ENCODE results near the gene FOS.

FOS gene

DNA sequence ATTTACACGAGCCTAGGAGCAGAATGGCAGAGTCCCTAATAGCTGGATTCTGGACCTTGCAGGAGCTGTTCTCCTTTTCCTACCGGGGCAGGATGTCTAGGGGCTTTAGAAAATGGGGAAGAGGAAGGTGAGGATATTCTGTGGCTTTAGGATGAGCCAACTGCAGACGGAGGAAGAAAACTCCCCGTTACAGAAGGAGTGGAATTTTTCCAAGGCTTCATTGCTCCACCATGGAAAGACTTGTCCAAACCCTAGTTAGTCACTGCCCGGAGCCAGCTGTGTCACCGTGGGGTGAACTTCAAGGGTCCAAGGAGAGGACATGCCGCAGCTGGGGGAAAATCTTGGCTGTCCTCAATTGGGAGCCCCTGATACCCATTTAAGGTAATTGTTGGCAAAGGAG is 41.6 kb downstream of the FOS start:
- TF ChIP-seq BACH2 (CRISPR knock-in tag; IDR thresholded peaks at IDR 0.05; ENCODE audit: borderline replicate concordance) (no peak), ZFP3 (CRISPR knock-in tag; IDR thresholded peaks at IDR 0.05) (no peak), CSDC2 (CRISPR knock-in tag; IDR thresholded peaks at IDR 0.05) (no peak), ZNF70 (CRISPR knock-in tag; IDR thresholded peaks at IDR 0.05) (no peak), TCF4 (CRISPR knock-in tag; IDR thresholded peaks at IDR 0.05; ENCODE audit: borderline replicate concordance) (no peak), POU6F1 (CRISPR knock-in tag; IDR thresholded peaks at IDR 0.05; ENCODE audit: borderline replicate concordance, low read depth) (no peak), ZNF8 (CRISPR knock-in tag; IDR thresholded peaks at IDR 0.05) (no peak)
- TF ChIP-seq, protein P1, sequence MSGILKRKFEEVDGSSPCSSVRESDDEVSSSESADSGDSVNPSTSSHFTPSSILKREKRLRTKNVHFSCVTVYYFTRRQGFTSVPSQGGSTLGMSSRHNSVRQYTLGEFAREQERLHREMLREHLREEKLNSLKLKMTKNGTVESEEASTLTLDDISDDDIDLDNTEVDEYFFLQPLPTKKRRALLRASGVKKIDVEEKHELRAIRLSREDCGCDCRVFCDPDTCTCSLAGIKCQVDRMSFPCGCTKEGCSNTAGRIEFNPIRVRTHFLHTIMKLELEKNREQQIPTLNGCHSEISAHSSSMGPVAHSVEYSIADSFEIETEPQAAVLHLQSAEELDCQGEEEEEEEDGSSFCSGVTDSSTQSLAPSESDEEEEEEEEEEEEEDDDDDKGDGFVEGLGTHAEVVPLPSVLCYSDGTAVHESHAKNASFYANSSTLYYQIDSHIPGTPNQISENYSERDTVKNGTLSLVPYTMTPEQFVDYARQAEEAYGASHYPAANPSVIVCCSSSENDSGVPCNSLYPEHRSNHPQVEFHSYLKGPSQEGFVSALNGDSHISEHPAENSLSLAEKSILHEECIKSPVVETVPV (CRISPR knock-in tag; IDR thresholded peaks at IDR 0.05): no peak
- no peak for ATAC-seq

- no peak for ATAC-seq
- TF ChIP-seq PATZ1 (CRISPR knock-in tag; IDR thresholded peaks at IDR 0.05; ENCODE audit: borderline replicate concordance): no peak
- no peak for TF ChIP-seq OSR1 (CRISPR knock-in tag; IDR thresholded peaks at IDR 0.05)
- no peak for TF ChIP-seq SNAI2 (CRISPR knock-in tag; IDR thresholded peaks at IDR 0.05)
- TF ChIP-seq TOX (CRISPR knock-in tag; IDR thresholded peaks at IDR 0.05; ENCODE audit: borderline replicate concordance): no peak
- TF ChIP-seq ZNF565 (CRISPR knock-in tag; conservative IDR thresholded peaks at IDR 0.05; ENCODE audit: low read depth): no peak
- no peak for TF ChIP-seq ZFP3 (CRISPR knock-in tag; IDR thresholded peaks at IDR 0.05)
- TF ChIP-seq, protein P2, sequence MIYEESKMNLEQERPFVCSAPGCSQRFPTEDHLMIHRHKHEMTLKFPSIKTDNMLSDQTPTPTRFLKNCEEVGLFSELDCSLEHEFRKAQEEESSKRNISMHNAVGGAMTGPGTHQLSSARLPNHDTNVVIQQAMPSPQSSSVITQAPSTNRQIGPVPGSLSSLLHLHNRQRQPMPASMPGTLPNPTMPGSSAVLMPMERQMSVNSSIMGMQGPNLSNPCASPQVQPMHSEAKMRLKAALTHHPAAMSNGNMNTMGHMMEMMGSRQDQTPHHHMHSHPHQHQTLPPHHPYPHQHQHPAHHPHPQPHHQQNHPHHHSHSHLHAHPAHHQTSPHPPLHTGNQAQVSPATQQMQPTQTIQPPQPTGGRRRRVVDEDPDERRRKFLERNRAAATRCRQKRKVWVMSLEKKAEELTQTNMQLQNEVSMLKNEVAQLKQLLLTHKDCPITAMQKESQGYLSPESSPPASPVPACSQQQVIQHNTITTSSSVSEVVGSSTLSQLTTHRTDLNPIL (CRISPR knock-in tag; IDR thresholded peaks at IDR 0.05; ENCODE audit: low read depth): no peak
- no peak for TF ChIP-seq ZNF70 (CRISPR knock-in tag; IDR thresholded peaks at IDR 0.05)
- no peak for TF ChIP-seq TCF4 (CRISPR knock-in tag; IDR thresholded peaks at IDR 0.05; ENCODE audit: borderline replicate concordance)
- TF ChIP-seq ZFP30 (CRISPR knock-in tag; IDR thresholded peaks at IDR 0.05): no peak
- TF ChIP-seq BACH2 (CRISPR knock-in tag; IDR thresholded peaks at IDR 0.05; ENCODE audit: borderline replicate concordance): no peak
- no peak for TF ChIP-seq ARNTL (CRISPR knock-in tag; IDR thresholded peaks at IDR 0.05; ENCODE audit: borderline replicate concordance, low read depth)
These were observed 44.1 kb downstream of the FOS start for GRCh38 chr14:75322746-75323145.

- peak; percentile 51; the same call in 2 of the 3 replicates for ATAC-seq
- TF ChIP-seq OSR1 (CRISPR knock-in tag; IDR thresholded peaks at IDR 0.05) (no peak), BACH2 (CRISPR knock-in tag; IDR thresholded peaks at IDR 0.05; ENCODE audit: borderline replicate concordance) (no peak), ZNF8 (CRISPR knock-in tag; IDR thresholded peaks at IDR 0.05) (no peak), POU6F1 (CRISPR knock-in tag; IDR thresholded peaks at IDR 0.05; ENCODE audit: borderline replicate concordance, low read depth) (no peak), GLIS3 (CRISPR knock-in tag; IDR thresholded peaks at IDR 0.05) (no peak), ARNTL (CRISPR knock-in tag; IDR thresholded peaks at IDR 0.05; ENCODE audit: borderline replicate concordance, low read depth) (no peak), ESRRG (CRISPR knock-in tag; IDR thresholded peaks at IDR 0.05) (no peak), CSDC2 (CRISPR knock-in tag; IDR thresholded peaks at IDR 0.05) (no peak), ZNF70 (CRISPR knock-in tag; IDR thresholded peaks at IDR 0.05) (no peak), PATZ1 (CRISPR knock-in tag; IDR thresholded peaks at IDR 0.05; ENCODE audit: borderline replicate concordance) (no peak), SNAI2 (CRISPR knock-in tag; IDR thresholded peaks at IDR 0.05) (no peak), ZFP30 (CRISPR knock-in tag; IDR thresholded peaks at IDR 0.05) (no peak), ZNF565 (CRISPR knock-in tag; conservative IDR thresholded peaks at IDR 0.05; ENCODE audit: low read depth) (no peak), ZC3H10 (CRISPR knock-in tag; IDR thresholded peaks at IDR 0.05) (no peak), TSHZ2 (CRISPR knock-in tag; IDR thresholded peaks at IDR 0.05) (no peak), PPARA (CRISPR knock-in tag; IDR thresholded peaks at IDR 0.05; ENCODE audit: borderline replicate concordance) (no peak)
These were observed 44.9 kb downstream of the FOS start for GRCh38 chr14:75323571-75323970.

Measured in SK-N-SH treated with all-trans-retinoic acid at 6 μM for 48 hours (cell line).